Measurements from ENCODE around the gene ARRDC1. TPM values are rescaled to one million over a fixed set of nuclear protein-coding genes. Genes with fewer than 3 reads are reported as not detected.

Gene ARRDC1
- total RNA-seq, 1 donor from 2014 or later: 27.3 TPM

GRCh38 chr9:137658781-137659180, 53.3 kb downstream of the ARRDC1 start:
- Mint-ChIP-seq H3K27ac (ENCODE audit: unreplicated experiment) (peak overlapping the region; percentile 6), H3K9me3 (ENCODE audit: low read depth) (no peaks in the 10 kb centered on the region), H3K4me3 (ENCODE audit: unreplicated experiment) (no peak overlapping the region), H3K4me1 (ENCODE audit: low read depth) (peaks cover 15% of the 10 kb centered on the region), H3K36me3 (ENCODE audit: low read depth) (peaks cover 3% of the 10 kb centered on the region), H3K27me3 (ENCODE audit: low read depth) (no peaks in the 10 kb centered on the region)
- TF ChIP-seq CTCF (IDR thresholded peaks at IDR 0.05): no peak
- no peak for DNase-seq (ENCODE audit: low spot score)

GRCh38 chr9:137660144-137660543, 54.7 kb downstream of the ARRDC1 start:
- H3K9me3 Mint-ChIP-seq (ENCODE audit: low read depth): no peaks in the 10 kb centered on the region
- peak overlapping the region; percentile 23 for H3K27ac Mint-ChIP-seq (ENCODE audit: unreplicated experiment)
- H3K36me3 Mint-ChIP-seq (ENCODE audit: low read depth): peaks cover 3% of the 10 kb centered on the region
- peaks cover 25% of the 10 kb centered on the region for H3K4me1 Mint-ChIP-seq (ENCODE audit: low read depth)
- no peaks in the 10 kb centered on the region for H3K27me3 Mint-ChIP-seq (ENCODE audit: low read depth)
- no peak for TF ChIP-seq CTCF (IDR thresholded peaks at IDR 0.05)
- DNase-seq (ENCODE audit: low spot score): peak; percentile 9
- H3K4me3 Mint-ChIP-seq (ENCODE audit: unreplicated experiment): no peak overlapping the region

- no peak overlapping the region for H3K27ac Mint-ChIP-seq (ENCODE audit: unreplicated experiment)
- TF ChIP-seq CTCF (IDR thresholded peaks at IDR 0.05): no peak
- peaks cover 40% of the 10 kb centered on the region for H3K4me1 Mint-ChIP-seq (ENCODE audit: low read depth)
- H3K36me3 Mint-ChIP-seq (ENCODE audit: low read depth): peaks cover 2% of the 10 kb centered on the region
- H3K4me3 Mint-ChIP-seq (ENCODE audit: unreplicated experiment): no peak overlapping the region
- no peak for DNase-seq (ENCODE audit: low spot score)
- H3K27me3 Mint-ChIP-seq (ENCODE audit: low read depth): no peaks in the 10 kb centered on the region
- H3K9me3 Mint-ChIP-seq (ENCODE audit: low read depth): no peaks in the 10 kb centered on the region
Observed at GRCh38 chr9:137663584-137663983, 58.1 kb downstream of the ARRDC1 start.

GRCh38 chr9:137664676-137665075, 59.2 kb downstream of the ARRDC1 start:
- no peak for DNase-seq (ENCODE audit: low spot score)
- TF ChIP-seq CTCF (IDR thresholded peaks at IDR 0.05): no peak
- no peaks in the 10 kb centered on the region for H3K27me3 Mint-ChIP-seq (ENCODE audit: low read depth)
- no peak overlapping the region for H3K4me3 Mint-ChIP-seq (ENCODE audit: unreplicated experiment)
- no peaks in the 10 kb centered on the region for H3K9me3 Mint-ChIP-seq (ENCODE audit: low read depth)
- no peak overlapping the region for H3K27ac Mint-ChIP-seq (ENCODE audit: unreplicated experiment)
- H3K36me3 Mint-ChIP-seq (ENCODE audit: low read depth): peaks cover 8% of the 10 kb centered on the region
- peaks cover 40% of the 10 kb centered on the region for H3K4me1 Mint-ChIP-seq (ENCODE audit: low read depth)

Other genes with a start within 250 kb of the ARRDC1 start
- 10.7 to 15.7 TPM (median 11.6 TPM) in 3 replicates for gene EXD3, start 182.5 kb upstream of the ARRDC1 start, total RNA-seq
- gene NOXA1, start 182.3 kb upstream of the ARRDC1 start, total RNA-seq: 0.97 to 2.5 TPM (median 2.0 TPM) in 3 replicates
- 0.10 TPM in 1 of 3 replicates, not detected in the others for gene ENTPD8, start 164.3 kb upstream of the ARRDC1 start, total RNA-seq
- 81.5 to 86.8 TPM (median 86.1 TPM) in 3 replicates for gene NSMF, start 146.4 kb upstream of the ARRDC1 start, total RNA-seq
- gene PNPLA7, start 55.3 kb upstream of the ARRDC1 start, total RNA-seq: 3.6 to 4.2 TPM (median 4.1 TPM) in 3 replicates
- 50.6 to 55.4 TPM (median 53.5 TPM) in 3 replicates for gene MRPL41, start 53.8 kb upstream of the ARRDC1 start, total RNA-seq
- 25.8 to 33.9 TPM (median 27.9 TPM) in 3 replicates for gene DPH7, start 26.8 kb upstream of the ARRDC1 start, total RNA-seq
- 32.5 to 34.8 TPM (median 33.0 TPM) in 3 replicates for gene ZMYND19, start 15.2 kb upstream of the ARRDC1 start, total RNA-seq
- gene EHMT1, start 13.3 kb downstream of the ARRDC1 start, total RNA-seq: 59.6 to 92.3 TPM (median 61.0 TPM) in 3 replicates

All from chondrocyte (in vitro differentiated cells).